Measurements from ENCODE around the gene COX18.

Gene COX18, protein sequence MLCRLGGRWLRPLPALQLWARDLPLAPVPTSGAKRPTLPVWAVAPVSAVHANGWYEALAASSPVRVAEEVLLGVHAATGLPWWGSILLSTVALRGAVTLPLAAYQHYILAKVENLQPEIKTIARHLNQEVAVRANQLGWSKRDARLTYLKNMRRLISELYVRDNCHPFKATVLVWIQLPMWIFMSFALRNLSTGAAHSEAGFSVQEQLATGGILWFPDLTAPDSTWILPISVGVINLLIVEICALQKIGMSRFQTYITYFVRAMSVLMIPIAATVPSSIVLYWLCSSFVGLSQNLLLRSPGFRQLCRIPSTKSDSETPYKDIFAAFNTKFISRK

DNA sequence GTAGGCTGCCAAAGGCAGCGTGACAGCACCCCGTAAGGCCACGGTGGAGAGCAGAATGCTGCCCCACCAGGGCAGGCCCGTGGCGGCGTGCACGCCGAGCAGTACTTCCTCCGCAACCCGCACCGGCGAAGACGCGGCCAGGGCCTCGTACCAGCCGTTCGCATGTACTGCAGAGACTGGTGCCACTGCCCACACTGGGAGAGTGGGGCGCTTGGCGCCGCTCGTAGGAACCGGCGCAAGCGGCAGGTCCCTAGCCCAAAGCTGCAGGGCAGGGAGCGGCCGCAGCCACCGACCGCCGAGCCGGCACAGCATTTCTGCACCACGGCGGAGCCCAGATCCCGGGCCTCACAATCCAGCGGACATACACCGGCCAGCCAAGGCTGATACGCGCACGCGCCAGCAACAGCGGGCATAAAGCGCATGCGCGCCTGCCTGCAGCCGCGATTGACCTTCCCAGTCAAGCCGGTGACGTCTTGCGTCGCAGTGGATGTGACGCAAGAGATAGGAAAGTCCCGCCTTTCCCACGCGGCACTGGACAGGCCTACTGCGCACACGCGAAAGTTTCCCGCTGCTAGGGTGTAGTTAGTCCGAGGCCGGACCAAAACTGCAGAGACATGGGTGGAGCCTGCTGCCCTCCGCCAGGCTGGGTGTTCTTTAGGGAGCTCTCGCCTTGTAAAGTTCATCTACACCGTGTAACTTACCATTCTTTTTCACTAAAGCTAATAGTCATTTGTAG, at the start of gene COX18:
TSS of gene COX18 (minus strand) at position 379 of the 736 bp plus-strand sequence. CDS start at position 312, 67 bp downstream.
- DNase-seq (ENCODE audit: low read depth in 2 of 2): peak; percentile 93 to 94

DNA sequence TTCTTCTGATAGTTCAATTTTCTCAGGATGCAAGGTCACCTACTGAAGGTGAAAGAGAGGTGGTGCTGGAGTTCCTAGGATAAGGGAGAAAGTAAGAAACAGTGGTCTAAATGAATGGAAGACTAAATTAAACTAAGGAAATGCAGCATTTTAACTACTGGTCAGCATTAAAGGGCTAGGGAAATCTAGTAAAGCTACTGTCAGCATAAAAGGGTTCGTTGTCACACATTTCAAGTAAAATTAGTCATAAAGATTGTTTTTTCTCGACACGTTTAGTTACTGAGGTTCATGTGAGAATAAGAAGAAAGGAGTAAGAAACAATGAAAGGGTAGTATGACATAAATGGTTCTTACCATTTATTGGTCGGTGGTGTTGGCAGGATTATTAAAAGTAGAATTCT, 40.0 kb upstream of the COX18 start:
- DNase-seq (ENCODE audit: low read depth in 2 of 2): no peak

DNA sequence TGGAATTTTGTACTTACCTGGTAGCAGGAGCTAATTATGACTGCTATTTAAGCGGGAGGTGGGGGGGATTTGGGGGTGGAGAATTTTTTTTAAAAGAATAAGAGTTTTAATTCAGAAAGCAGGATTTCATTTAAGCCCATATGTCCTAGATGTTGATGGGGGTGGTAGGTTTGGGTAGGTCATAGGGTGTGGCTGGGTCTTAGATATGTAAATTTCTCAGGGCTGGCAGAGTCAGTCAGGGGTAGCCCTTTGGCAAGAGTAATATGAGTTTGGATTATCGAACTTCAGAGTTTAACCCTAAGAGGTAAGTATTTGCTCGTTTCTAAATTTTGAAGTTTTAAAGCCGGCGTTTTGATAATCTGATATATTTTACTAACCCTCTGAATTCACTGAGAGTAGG, 35.2 kb upstream of the COX18 start:
- no peak for DNase-seq (ENCODE audit: low read depth in 2 of 2)

DNA sequence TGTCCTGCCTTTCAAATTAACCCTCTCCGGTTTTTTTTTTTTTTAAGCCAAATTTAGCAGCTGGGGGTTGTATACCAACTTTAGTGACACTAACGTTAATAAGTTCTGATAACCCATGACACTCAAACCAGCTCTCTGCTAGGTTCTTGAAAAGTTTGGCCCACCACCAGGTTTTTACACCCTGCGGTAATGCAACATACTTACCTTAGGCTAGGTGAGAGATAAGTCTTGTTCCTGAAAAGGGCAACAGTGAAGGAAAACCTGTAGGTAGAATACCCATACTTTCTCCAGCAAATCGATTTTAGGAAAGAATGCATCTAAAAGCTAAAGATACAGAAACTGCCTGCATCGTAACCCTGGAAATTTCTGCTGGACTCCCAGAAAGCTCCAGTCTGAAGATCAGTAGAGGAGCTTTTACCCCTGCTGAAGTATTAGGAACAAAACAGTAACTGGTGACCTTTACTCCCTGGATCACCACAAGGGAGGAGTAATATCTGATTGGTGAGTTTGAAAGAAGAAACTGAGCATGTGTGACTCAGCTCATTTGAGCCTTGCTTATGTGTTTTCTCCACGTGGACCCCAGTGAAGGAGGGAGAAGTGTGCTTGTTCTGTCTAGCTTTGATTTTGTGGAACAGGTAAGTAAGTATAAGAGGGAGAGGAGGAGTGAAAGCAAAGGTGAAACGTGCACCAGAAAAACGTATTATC, 34.4 kb upstream of the COX18 start:
- no peak for DNase-seq (ENCODE audit: low read depth in 2 of 2)

DNA sequence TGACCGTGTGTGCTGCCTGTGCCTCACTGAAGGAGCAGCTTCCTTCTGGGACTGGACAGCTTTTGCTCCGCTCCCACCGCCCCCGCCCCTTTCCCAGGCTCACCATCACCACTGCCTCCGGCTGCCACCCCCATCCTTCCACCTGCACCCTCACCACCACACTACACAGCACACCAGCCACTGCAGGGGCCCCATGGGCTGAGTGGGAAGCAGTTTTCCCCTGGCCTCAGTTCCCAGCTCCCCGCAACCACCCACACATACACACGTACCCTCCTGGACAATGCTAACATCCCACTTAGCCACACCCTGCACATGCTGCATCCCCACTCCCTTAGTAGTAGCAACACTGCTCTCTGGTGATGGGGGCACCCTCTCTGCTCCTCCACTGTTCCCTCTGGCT, 29.6 kb upstream of the COX18 start:
- DNase-seq (ENCODE audit: low read depth in 2 of 2): no peak

DNA sequence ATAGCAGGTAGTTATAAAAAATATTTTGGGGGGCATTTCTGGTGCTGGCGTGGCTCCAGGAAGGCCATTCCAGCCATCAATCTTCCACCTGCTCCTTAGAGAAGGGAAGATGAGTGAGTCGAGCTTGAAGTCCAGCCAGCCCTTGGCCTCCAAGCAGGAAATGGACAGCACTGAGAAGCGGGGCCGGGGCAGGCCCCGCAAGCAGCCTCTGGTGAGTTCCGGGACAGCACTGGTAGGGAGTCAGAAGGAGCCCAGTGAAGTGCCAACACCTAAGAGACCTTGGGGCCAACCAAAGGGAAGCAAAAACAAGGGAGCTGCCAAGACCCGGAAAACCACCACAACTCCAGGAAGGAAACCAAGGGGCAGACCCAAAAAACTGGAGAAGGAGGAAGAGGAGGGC, 29.2 kb upstream of the COX18 start:
- no peak for DNase-seq (ENCODE audit: low read depth in 2 of 2)

DNA sequence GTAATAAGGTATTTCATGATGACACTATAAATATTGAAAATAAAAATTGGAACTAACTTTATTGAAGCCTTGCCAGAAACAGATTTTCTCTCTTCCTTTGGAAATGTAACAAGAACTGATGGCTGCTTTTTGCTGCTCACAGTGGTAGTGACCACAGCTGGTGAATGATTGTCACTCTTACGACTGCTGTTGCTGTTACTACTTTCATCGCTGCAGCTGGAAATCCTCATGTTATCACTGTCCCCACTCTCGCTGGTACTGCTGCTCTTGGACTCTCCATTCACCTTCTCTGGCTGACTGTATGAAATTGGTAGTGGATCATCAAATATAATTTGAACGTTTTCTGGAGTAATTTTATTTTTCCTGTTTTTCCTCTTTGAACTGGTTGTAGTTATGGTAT, 28.5 kb upstream of the COX18 start:
- no peak for DNase-seq (ENCODE audit: low read depth in 2 of 2)

DNA sequence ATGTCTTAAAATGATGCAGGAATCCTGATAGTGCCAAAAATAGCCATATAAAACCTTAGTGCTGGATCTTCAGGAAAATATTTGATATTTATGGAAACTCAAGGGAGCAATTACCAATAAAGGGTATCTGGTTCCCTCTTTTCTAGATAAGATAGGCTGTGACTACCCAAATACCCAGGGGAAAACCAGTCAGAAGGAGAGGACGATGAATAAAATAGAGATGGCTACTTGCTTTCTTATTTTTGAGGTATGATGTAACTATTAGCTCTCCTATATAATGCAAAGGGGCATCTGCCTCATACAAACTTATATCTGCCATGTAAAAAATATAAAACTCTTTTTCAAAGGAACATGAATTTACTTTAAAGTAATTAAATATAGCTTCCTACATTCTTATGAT, 23.4 kb upstream of the COX18 start:
- no peak for DNase-seq (ENCODE audit: low read depth in 2 of 2)

DNA sequence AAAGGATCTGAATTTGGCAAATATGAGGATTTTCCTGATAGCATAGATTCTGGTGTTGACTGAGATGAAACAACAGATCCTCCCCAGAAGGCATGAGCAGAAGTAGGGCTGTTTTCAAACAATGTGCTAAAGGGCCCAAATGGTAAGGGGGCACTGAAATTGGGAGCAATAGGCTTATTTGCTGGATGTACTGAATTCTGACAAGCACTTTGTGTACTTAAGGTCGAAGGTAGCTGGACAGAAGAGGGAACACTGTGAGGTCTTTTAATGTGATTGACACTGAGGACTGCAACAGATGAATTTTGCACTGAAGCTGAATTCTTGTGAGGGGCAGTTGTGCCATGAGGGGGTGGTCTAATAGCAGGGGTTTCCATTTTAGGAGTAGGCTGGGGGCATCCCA, 21.2 kb upstream of the COX18 start:
- no peak for DNase-seq (ENCODE audit: low read depth in 2 of 2)

DNA sequence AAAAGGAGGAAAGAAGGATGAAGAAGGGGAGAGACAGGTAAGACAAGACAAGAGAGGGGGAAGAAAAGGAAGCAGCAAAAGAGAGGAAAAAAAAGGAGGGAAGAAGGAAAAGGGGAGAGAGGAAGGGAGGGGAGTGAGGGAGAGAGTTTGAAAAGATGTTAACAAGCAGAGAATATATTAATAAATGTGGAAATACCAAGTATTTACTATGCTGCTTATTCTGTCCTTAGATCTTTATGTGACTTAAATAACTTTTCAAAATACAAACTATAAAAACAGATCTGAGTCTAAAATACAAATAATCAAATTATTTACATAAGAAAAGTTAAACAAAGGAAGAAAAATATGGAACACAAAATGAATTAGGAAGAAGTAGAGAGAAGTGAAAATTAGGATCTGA, 18.4 kb upstream of the COX18 start:
- no peak for DNase-seq (ENCODE audit: low read depth in 2 of 2)

DNA sequence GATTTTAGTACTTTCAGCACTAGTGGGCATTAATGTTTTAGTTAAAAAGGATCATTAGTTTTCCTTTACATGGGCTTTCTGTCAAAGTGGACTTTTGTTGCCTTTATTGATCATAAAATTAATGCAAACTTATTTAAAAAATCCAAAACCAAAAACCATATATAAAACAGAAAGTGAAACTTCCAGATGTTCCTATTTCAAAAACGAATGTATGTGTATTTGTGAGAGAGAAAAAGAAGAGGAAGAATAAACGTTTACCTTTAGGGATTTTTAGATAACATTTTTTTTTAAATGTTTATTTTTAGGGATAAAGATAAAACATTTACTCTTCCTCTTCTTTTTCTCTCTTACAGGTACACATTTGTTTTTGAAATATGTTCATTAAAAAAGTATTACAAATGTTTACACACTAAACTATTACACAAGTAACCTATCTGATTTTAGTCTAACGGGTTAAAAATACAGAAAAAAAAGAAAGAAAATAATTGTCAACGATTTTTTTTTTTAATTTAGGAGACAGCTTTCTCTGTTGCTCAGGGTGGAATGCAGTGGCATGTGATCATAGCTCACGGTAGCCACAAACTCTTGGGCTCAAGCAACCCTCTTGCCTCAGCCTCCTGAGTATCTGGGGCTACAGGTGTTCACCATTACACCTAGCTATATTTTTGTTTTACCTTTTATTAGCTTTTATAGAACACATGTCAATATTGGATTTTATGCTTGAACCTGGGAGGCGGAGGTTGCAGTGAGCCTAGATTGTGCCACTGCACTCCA, 16.8 kb upstream of the COX18 start:
- DNase-seq (ENCODE audit: low read depth in 2 of 2): no peak

DNA sequence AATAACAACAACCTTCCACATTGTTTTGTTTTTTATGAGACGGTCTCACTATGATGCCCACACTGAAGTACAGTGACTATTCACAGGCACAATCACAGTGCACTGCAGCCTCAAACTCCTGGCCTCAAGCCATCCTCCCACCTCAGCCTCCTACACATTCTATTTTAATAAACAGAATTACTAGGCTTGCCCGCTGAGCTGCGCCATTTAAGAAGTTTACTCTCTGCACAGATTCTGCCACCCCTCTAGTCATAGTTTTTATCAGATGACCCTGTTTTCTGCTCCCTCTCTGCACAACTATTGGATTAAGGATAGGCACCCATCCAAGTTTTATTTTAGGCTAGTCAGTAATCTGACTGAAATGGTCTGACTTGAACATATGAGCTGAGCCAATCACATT, 11.3 kb upstream of the COX18 start:
- DNase-seq (ENCODE audit: low read depth in 2 of 2): no peak

DNA sequence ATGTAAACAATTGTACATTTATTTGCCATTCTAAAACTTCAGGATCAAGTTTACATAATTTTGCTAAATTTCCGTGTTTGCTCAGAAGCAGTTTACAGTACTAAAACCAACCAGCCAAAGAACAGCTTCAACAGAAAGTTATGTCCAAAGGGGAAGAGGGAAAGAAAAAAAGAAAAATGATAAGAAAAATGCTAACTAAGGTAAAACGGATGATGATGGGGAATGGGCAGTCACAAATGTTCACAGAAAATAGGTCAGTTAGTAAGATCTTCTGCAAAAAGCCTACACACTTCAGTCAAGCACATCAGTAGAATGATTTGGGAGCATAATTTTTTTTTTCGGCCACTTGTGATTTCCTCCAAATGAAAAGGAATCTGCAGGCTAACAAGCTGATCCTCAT, 6.3 kb upstream of the COX18 start:
- no peak for DNase-seq (ENCODE audit: low read depth in 2 of 2)

DNA sequence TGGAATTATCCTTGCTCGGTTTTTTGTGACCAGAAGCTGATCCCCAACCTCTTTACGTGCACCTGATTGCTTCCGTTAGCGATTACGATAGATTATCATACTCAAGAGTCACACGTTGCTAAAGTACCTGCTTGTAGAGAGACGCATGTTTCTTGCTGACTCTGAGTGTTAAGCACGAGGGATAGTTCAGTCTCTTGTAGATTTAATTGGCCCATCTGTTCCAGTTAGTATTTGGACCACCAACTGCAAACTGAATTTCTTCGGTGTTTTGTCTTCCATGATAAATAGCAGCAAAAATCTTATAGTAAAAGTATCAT, 516 bp upstream of the COX18 start:
- DNase-seq (ENCODE audit: low read depth in 2 of 2): no peak

DNA sequence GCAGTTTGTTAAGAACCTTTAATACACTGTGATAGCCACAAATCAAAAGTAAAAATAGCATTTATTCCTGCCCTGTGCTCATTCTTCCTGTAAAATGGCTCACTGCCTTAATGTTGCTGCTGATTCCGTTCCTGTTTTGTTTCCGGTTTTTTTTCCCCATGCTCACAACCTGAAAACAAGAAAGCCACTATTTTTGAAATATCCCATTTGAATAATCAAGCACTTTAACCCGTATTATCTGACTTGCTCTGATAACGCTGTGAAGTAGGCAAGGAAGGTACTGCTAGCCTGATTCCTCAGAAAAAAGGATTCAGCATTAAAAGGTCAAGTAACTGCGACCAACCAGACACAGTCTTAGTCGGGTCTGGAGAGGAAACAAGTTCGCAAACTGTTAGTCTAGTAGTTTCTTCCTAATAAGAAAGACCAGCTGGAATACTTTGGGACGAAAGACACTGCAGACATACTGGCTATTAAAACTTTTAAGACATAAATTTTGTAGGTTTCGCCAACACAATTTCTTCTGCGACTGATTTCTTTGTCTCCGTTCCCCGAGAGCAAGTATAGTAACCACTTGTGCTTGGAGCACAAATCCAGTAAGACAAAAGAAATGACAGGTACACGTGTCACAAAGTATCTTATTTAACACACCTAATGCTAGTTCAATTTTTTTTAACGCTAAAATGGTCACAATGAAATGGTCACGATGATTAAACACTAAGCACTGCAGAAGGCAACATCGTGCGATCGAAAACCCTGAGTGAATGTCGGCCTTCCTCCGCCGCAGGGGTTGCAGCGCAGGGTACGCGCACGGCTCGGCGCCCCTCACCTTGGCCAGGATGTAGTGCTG, 802 bp downstream of the COX18 start:
- DNase-seq (ENCODE audit: low read depth in 2 of 2): no peak

DNA sequence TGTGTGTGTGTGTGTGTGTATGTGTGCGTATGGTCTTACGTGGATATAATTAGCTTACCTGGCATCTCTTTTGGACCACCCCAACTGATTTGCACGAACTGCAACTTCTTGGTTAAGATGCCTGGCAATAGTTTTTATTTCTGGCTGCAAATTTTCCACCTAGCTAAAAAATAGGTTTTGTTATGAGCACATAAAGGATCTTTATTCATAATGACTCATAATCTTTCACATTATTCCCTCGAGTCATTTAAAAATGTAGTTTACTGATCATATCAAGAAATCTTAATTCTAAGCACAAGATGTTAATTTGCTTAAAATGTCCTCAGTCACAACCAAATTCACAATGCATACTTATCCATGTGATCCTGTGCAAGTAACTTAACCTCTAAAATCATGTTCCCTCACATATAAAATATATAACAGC, 1.5 kb downstream of the COX18 start:
- DNase-seq (ENCODE audit: low read depth in 2 of 2): no peak

DNA sequence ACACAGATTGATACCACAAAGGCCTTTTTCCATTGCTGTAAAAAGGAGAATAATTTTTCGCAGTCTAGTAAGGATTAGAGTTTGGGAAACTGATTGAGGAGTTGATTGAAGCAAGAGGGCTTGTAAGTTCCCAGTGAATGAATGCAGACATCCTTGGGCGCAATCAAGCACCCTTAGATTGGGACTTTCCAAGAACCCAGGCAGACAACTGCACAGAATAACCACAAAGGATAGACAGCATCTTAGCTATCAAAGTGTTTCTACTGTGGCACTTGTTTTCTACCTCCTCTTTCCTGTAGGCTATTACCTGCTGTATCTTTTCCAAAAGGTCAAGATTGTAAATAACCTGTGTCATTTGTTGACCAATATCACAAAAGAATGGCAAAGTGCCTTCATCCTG, 2.6 kb downstream of the COX18 start:
- DNase-seq (ENCODE audit: low read depth in 2 of 2): no peak

DNA sequence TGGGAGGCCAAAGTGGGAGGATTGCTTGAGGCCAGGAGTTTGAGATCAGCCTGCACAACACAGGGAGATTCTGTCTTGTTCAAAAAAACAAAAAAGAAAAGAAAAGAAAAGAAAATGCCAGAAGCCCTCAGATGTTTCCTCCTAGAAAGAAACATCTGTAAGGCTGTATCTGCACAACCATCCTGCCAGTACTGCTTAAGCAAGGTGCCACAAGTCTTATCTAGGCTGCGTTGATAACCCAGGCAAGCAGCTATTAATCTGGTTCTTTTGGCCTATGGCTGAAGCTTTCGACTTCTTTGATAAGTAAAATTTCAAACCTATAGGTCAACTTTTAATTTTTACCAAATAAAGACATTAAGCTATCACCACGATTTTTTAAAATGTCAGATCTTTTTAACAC, 3.1 kb downstream of the COX18 start:
- DNase-seq (ENCODE audit: low read depth in 2 of 2): no peak

DNA sequence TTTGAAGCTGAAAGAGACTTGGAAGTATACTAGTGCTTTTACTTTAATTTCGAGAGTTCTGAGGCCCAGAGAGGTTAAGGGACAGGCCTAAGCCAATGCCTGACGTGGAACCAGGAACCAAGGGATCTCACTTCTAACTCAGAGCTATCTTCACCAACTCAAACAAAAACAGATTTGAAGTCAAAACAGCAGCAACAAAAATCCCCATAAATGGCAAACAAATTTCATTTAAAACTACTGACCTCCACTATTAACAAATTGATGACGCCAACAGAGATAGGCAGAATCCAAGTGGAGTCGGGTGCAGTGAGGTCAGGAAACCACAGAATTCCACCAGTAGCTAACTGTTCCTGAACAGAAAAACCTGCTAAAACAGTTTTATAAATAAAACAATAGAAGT, 5.0 kb downstream of the COX18 start:
- no peak for DNase-seq (ENCODE audit: low read depth in 2 of 2)

DNA sequence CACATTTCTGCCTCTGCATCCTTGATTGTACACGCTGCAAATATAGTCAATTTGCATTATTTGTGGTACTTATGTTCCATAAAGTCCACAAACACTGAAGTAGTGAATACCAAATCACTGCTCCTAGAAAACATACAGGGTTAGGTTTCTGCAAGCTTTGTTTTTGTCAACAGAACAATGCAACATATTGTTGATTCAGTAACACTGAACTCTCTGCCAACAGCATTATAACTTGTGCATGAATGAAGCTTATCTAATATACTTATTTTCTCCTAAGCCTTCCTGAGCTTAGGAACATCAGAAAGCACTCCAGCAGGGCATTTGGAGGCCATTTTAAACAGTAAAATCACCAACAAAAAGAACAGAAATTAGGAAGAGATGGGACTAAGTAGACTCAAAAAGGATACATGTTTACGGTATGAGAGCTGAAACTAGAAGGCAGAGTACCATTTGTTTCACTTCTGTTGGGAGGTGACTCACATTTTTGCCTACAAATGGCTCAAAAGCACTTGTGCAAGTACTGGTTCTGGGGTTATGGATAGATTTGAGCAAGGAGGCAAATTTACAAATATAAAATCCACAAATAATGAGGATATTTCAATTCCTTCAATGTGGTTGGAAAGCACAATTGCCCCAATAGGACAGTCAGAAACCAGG, 14.1 kb downstream of the COX18 start:
- no peak for DNase-seq (ENCODE audit: low read depth in 2 of 2)

DNA sequence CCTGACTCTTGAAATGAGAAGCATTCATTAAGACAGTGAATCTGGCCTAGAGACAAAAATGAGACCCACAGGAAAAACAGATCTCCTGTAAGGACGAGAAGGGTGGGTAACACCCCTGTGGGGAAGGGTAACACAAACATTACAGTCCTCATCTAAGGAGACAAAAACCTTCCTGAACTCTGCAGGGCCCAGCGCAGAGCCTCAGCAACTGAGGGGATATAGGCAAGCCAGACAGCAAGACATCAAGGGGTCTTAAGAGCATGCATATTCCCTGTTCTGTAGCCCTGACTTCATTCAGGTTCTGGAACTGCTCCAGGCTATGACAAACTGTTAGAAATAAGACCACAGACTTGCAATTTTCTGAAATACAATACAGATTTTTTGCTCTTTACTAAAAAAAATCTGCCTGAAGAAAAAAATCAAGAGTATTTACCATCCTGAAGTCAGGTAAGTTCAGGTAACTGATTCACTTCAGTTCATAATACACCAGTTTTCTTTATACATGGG, 15.5 kb downstream of the COX18 start:
- no peak for DNase-seq (ENCODE audit: low read depth in 2 of 2)

Data from stimulated activated CD8-positive, alpha-beta memory T cell treated with anti-CD3 and anti-CD28 coated beads, Interleukin-7, amount 100 ng/mL, for 4 hours (primary cell).